Aorta (tissue), 5 donors: ENCODE data around the gene GRM6. TPM values are rescaled to one million over a fixed set of nuclear protein-coding genes. Genes with fewer than 3 reads are reported as not detected.

Experiments
- ATAC-seq: fragments of 200-7000 bp; cut with Tn5 transposase; one replicate; pipeline ENCODE4 v1.9.1; 2022; ENCODE audit warnings: moderate library complexity; ENCODE audit not compliant: low FRiP score
- DNase-seq, 2 donors: peaks; one replicate each; pipeline ENCODE4 v3.0.0-alpha.2; 2020
- H3K27ac ChIP-seq, 2 donors: one replicate each; pipeline ENCODE4 v1.5.1; 2013; ENCODE audit warnings: low read length in 2 of 2, mild to moderate bottlenecking in 2 of 2, moderate library complexity in 2 of 2, control low read depth in 1 of 2, inconsistent platforms in 1 of 2, low read depth in 1 of 2
- H3K27me3 ChIP-seq, 2 donors: one replicate each; pipeline ENCODE4 v1.6.1; 2013; ENCODE audit warnings: control low read depth in 1 of 2, low read length in 1 of 2, mild to moderate bottlenecking in 1 of 2, moderate library complexity in 1 of 2; ENCODE audit not compliant: insufficient read depth in 2 of 2, control insufficient read depth in 1 of 2
- H3K36me3 ChIP-seq, 2 donors: one replicate each; pipeline ENCODE4 v1.6.1; 2013; ENCODE audit warnings: control low read depth in 1 of 2, low read length in 1 of 2, mild to moderate bottlenecking in 1 of 2; ENCODE audit not compliant: insufficient read depth in 2 of 2, control insufficient read depth in 1 of 2
- H3K4me1 ChIP-seq, 2 donors: one replicate each; pipeline ENCODE4 v1.6.1; 2013; ENCODE audit warnings: low read length in 2 of 2, control low read depth in 1 of 2, mild to moderate bottlenecking in 1 of 2, moderate library complexity in 1 of 2; ENCODE audit not compliant: insufficient read depth in 2 of 2, control insufficient read depth in 1 of 2
- H3K4me3 ChIP-seq, 2 donors: one replicate each; pipeline ENCODE4 v1.5.1; 2013; ENCODE audit warnings: low read length in 2 of 2, control low read depth in 1 of 2, mild to moderate bottlenecking in 1 of 2
- H3K9me3 ChIP-seq: one replicate; pipeline ENCODE4 v1.6.1; 2013; ENCODE audit warnings: mild to moderate bottlenecking, low read length; ENCODE audit not compliant: control insufficient read depth
- WGBS, 2 donors: extraction: QIAGEN DNeasy Blood & Tissue Kit; methylation state at CpG; one replicate each; pipeline ENCODE4 v1.1.7; 2013; 5-methylcytosine and 5-hydroxymethylcytosine counted together
- intact Hi-C, 2 donors: fragments of 100-400 bp; cut with DNase I; formaldehyde crosslinking; loops; one replicate each; pipeline versions ENCODE4 v1.14.2 to v1.15.0; 2022
- long read RNA-seq, 2 donors: library from polyadenylated mRNA; unstranded; transcript quantifications; one replicate each; pipeline ENCODE4 v2.0.0, GENCODE V29; 2020 to 2021
- polyA plus RNA-seq, 2 donors: library from polyadenylated mRNA; stranded (reverse); fragments of 200-250 nt; gene quantifications; one replicate each; pipeline ENCODE4 v1.2.3, GENCODE V29; 2013
- total RNA-seq, 2 donors: library from RNA; stranded (reverse); fragmentation: NEBNext Ultra II Directional; extraction: Animal tissue kit (Norgen Biotek cat#: 25700); gene quantifications; one replicate each; pipeline ENCODE4 v1.2.1, GENCODE V29; 2021
- donor health status: healthy with polysubstance abuse.
- donor health status: Bipolar disorder and iron deficiency.
- donor health status: DM: no; HTN: no; CAD: no.
- donor health status: DM: no; HTN: no; CAD: no.
- donor health status: DM: yes; HTN: yes; CAD: no.

GRM6 gene
- total RNA-seq (not detected), polyA plus RNA-seq (not detected)
- long read RNA-seq, donor 1, result 0 reads
- long read RNA-seq, donor 2, partial matches to known transcripts, result 0 of 1 reads
- long read RNA-seq, donor 2, other reads (novel, unspliced or antisense), result 1 of 1 reads

GRCh38 chr5:178994580-178995340, at the start of gene GRM6:
Gene GRM6, minus strand, starts transcription at chr5:178995320. Its CDS starts 376 bp downstream, at chr5:178994944.
- no peaks in the 10 kb centered on the region for H3K36me3 ChIP-seq
- no peak for DNase-seq
- no peaks in the 10 kb centered on the region for H3K4me1 ChIP-seq
- peaks cover 7% of the 10 kb centered on the region for H3K9me3 ChIP-seq
- no peak for ATAC-seq
- 1 to 2% methylated on average over 69 to 97 of the region's 97 CpGs for WGBS, 2 donors
- H3K27me3 ChIP-seq, result no peaks in the 10 kb centered on the region
- H3K4me3 ChIP-seq, result no peak within 1 kb of the TSS
- H3K27ac ChIP-seq, result no peak within 1 kb of the TSS
- intact Hi-C loops, result no loop called here

GRCh38 chr5:179044765-179045164, 49.6 kb upstream of the GRM6 start:
- Histone ChIP-seq H3K36me3 (no peaks in the 10 kb centered on the region), H3K27ac (no peak overlapping the region), H3K4me3 (no peak overlapping the region), H3K4me1 (no peaks in the 10 kb centered on the region), H3K9me3 (peaks cover 2% of the 10 kb centered on the region), H3K27me3 (no peaks in the 10 kb centered on the region)
- intact Hi-C loops, result no loop called here
- no peak for ATAC-seq
- 64 to 68% methylated on average over 2 of the region's 2 CpGs for WGBS, 2 donors
- no peak for DNase-seq

- peak overlapping the region in 1 of 2 donors; percentile 2 for H3K4me3 ChIP-seq
- 98 to 99% methylated on average over 7 of the region's 7 CpGs for whole genome bisulfite sequencing, 2 donors
- H3K9me3 ChIP-seq, result peaks cover 34% of the 10 kb centered on the region
- ATAC-seq (no peak), DNase-seq (no peak)
- no peaks in the 10 kb centered on the region for H3K27me3 ChIP-seq
- intact Hi-C loops, result no loop called here
- no peak overlapping the region for H3K27ac ChIP-seq
- peaks cover 20 to 32% of the 10 kb centered on the region in 2 donors for H3K36me3 ChIP-seq
- no peaks in the 10 kb centered on the region for H3K4me1 ChIP-seq
Observed at GRCh38 chr5:179033004-179033580, 38.0 kb upstream of the GRM6 start.

DNA sequence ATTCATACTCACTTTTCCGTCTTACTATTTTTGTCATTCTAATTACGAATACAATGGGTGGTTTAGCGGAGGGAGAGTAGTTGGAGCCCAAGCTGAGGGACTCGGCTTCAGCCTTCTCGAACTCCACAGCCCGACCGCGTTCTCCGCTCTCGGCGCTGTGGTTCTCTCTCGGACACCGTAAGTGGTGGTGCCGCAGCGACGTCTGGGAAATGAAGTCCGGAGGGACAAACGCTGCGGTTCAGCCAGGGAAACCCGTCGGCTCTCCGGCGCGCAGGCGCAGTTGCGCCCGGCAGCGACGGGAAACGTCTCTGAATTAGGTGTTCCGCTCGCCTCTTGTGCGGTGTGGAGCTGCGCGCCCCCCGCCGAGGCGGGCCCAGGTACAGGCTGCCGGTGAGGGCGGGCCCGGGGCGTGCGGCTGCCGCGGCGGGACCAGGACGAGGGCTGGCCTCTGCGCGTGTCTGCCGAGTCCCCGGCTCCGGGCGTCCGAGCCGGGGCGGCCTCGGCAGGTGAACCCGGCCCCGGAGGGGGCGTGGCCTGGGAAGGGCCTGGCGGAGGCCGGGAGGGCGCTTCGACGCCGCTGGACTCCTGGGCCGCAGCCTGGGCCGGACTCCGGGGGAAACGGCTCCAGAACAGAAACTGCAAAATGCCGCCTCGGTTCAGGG, 28.5 kb upstream of the GRM6 start, which contains the start of gene ZNF879:
TSS of gene ZNF879 (plus strand) at position 277 of the 662 bp plus-strand sequence. CDS start 1,201 bp downstream, outside the sequence.
- Histone ChIP-seq H3K4me1 (no peaks in the 10 kb centered on the region), H3K4me3 (peak within 1 kb of the TSS; percentile 86 to 99), H3K9me3 (peaks cover 13% of the 10 kb centered on the region), H3K27ac (peak within 1 kb of the TSS in 1 of 2 donors; percentile 88), H3K36me3 (peaks cover 13 to 14% of the 10 kb centered on the region in 2 donors), H3K27me3 (no peaks in the 10 kb centered on the region)
- intact Hi-C loops, result no loop called here
- ATAC-seq (peak; percentile 96), DNase-seq (peak; percentile 96 to 97)
- 0 to 1% methylated on average over 66 to 72 of the region's 72 CpGs for WGBS, 2 donors

DNA sequence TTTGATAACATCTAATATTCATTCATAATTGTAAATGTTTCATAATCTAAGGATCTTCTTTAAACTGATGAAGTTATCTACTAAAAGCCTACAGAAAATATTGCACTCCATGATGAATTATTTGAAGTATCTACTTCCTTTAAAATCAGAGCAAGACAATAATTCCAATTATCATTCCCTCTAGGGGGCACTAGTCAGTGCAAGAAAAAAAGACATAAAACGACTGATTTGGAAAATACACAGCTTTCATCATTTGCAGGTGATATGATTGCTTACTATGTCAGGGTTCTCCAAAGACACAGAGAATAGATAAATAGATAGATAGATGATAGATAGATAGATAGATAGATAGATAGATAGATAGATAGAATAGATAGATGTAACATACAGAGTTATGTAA, 13.5 kb upstream of the GRM6 start:
- no peak for DNase-seq
- Histone ChIP-seq H3K27me3 (peaks cover 0 to 1% of the 10 kb centered on the region in 2 donors), H3K4me1 (no peaks in the 10 kb centered on the region), H3K36me3 (no peaks in the 10 kb centered on the region), H3K4me3 (no peak overlapping the region), H3K9me3 (peaks cover 8% of the 10 kb centered on the region), H3K27ac (no peak overlapping the region)
- WGBS, 2 donors, result 18 to 31% methylated on average over 1 of the region's 1 CpG
- no peak for ATAC-seq
- intact Hi-C loops, result no loop called here

DNA sequence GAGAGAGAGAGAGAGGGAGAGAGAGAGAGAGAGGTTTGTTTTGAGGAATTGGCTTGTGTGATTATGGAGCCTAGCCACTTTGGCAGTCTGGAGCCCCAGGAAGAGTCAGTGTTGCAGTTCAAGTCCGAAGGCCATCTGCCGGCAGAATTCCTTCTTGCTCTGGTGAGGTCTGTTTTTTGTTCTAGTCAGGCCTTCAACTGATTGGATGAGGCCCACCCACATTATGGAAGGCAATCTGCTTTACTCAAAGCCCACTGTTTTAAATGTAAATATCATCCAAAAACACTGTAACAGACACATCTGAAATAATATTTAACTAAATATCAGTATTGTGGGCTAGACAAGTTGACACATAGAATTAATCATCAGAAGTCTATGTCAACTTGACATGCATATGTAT, 11.4 kb upstream of the GRM6 start:
- no peak overlapping the region for H3K27ac ChIP-seq
- WGBS, 2 donors, result 78 to 90% methylated on average over 2 of the region's 2 CpGs
- H3K36me3 ChIP-seq, result no peaks in the 10 kb centered on the region
- intact Hi-C loops, result no loop called here
- H3K4me3 ChIP-seq, result no peak overlapping the region
- H3K27me3 ChIP-seq, result peaks cover 0 to 1% of the 10 kb centered on the region in 2 donors
- no peak for DNase-seq
- no peak for ATAC-seq
- peaks cover 4% of the 10 kb centered on the region for H3K9me3 ChIP-seq
- H3K4me1 ChIP-seq, result no peaks in the 10 kb centered on the region

DNA sequence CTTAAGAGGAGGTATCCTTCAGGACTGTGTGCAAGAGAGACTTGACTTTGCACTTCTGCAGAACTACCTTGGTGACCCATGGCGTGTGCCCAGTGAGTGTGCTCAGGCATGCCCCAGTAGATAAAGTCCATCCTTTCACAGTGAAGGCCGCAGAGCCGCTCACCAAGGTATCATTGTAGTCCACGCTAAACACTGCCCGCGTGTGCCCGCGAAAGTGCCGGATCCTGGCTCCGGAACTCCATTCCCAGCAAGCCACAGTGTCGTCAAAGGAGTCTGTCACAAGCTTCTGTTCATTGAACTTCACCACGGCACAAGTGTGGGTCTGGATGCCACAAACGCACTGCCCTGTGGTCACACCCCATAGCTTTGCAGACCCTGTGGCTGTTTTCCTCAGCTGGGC, 3.3 kb upstream of the GRM6 start:
- H3K9me3 ChIP-seq, result peaks cover 7% of the 10 kb centered on the region
- H3K36me3 ChIP-seq, result no peaks in the 10 kb centered on the region
- 93 to 94% methylated on average over 13 of the region's 13 CpGs for WGBS, 2 donors
- ATAC-seq (no peak), DNase-seq (no peak)
- H3K27me3 ChIP-seq, result no peaks in the 10 kb centered on the region
- no peaks in the 10 kb centered on the region for H3K4me1 ChIP-seq
- no peak overlapping the region for H3K4me3 ChIP-seq
- intact Hi-C loops, result no loop called here
- H3K27ac ChIP-seq, result no peak overlapping the region

DNA sequence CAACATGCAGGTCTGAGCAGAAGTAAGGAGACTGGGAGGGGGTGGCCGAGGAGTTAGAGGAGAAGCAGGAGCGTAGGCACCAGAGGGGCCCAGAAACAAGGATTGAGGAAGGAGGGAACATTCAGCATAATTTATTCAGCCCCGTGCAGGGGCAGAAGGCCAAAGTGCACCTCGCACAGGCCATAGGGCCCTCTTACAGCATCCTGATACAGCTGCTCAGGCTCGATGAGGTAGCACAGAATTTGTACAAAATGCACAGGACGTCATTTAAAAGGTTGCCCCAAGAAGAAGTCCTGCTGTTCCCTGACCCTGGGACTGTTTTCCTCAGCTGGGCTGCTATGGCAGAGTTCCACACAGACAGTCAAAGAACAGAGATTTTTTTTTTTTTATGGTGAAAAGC, 2.1 kb upstream of the GRM6 start:
- intact Hi-C loops, result no loop called here
- H3K36me3 ChIP-seq, result no peaks in the 10 kb centered on the region
- DNase-seq (no peak), ATAC-seq (no peak)
- H3K4me3 ChIP-seq, result no peak overlapping the region
- H3K27me3 ChIP-seq, result no peaks in the 10 kb centered on the region
- 67 to 76% methylated on average over 5 to 6 of the region's 6 CpGs for WGBS, 2 donors
- peaks cover 7% of the 10 kb centered on the region for H3K9me3 ChIP-seq
- H3K27ac ChIP-seq, result no peak overlapping the region
- H3K4me1 ChIP-seq, result no peaks in the 10 kb centered on the region
